Ramos (cell line): ENCODE measurements around the gene TANGO2.

Experiments
- in situ Hi-C: fragments of 300-500 bp; cut with MboI; formaldehyde crosslinking; loops from one replicate; pipeline ENCODE4 v1.14.3; 2022; ENCODE audit warnings: low sequenced_read_pairs; ENCODE audit not compliant: unreplicated experiment

Gene TANGO2

GRCh38 chr22:20083157-20083890 is 62.4 kb downstream of the TANGO2 start:
- in situ Hi-C loops, result no loop called here

- in situ Hi-C loops, result no loop called here
Observed at GRCh38 chr22:20083891-20084546, 63.1 kb downstream of the TANGO2 start.

DNA sequence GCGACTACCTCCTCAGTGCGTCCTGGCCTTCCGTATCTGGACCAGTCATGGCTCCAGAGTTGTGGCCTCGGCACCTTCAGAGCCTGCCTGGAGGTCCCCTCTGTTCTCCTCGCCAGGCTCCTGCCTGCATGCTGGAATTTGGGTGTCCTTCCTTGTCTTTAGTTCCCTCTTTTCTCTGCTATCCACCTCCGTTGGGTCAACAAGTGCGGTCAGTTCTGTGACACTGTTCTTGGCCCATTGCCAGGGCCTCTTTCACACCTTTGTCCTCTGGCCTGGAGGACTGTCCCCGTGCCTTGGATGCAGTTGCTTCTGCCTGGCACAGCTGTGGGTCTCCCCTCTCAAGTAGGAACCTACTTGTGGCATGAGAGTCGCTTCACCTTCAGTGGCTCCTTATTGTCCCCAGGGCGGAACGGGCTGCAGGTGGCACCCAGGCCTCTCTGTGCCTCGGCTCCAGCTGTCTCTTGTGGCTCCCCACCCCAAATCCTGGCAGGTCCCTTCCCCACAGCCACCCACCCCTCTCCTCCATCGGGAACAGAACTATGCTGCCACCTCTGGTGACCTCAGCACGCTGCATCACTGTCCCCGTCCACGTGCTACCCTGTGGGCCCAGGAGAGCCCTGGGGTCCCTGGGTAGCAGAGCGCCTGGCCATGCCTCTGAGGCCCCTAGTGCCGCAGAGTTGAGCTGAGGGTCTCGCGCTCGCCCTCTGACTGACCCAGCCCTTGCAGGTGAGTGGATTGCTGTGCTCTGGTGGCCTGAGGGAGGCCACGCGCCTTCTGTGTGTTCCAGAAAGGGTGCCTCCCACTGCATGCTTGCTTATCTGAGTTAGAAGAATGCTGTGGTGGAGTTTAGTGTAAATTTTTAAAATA is 63.9 kb downstream of the TANGO2 start:
- in situ Hi-C loops, result no loop called here

GRCh38 chr22:20085651-20086050 is 64.7 kb downstream of the TANGO2 start:
- in situ Hi-C loops, result no loop called here

- in situ Hi-C loops, result no loop called here
Observed at GRCh38 chr22:20086101-20086599, 65.2 kb downstream of the TANGO2 start.

GRCh38 chr22:20086763-20087162 is 65.9 kb downstream of the TANGO2 start:
- in situ Hi-C loops, result no loop called here

- in situ Hi-C loops, result no loop called here
Observed at GRCh38 chr22:20087319-20088262, 66.7 kb downstream of the TANGO2 start.

- in situ Hi-C loops, result no loop called here
Observed at GRCh38 chr22:20088263-20088648, 67.3 kb downstream of the TANGO2 start.

DNA sequence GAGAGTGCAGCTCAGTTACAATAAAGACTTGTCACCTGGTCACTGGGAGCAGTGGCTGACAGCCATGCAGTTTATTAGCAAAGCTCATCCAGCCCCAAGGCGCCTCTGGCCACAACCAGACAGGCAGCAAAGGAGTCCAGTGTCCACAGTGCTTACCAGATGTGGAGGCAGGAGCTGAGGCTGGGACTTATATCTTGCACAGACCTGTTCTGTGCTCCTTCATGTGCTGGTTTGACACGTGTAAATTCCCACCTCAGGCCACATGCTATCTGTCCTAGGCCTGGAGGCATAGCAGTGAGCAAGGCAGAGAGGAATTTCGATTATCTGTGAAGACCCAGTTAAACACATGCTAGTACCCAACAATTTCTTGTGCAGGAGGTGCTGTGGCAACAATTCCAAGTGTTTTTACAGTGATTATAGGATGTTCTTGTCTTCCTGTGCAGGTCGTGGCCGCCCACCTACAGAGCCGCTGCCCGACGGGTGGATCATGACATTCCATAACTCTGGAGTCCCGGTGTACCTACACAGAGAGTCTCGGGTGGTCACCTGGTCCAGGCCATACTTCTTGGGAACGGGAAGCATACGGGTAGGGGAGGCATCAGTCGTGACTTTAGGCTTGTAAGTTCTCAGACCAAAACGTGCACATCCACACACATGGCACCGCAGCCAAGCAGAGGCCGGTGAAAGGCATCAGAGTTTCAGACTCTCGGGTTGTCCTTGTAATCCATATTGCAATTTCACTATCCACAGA is 68.5 kb downstream of the TANGO2 start:
- in situ Hi-C loops, result no loop called here

DNA sequence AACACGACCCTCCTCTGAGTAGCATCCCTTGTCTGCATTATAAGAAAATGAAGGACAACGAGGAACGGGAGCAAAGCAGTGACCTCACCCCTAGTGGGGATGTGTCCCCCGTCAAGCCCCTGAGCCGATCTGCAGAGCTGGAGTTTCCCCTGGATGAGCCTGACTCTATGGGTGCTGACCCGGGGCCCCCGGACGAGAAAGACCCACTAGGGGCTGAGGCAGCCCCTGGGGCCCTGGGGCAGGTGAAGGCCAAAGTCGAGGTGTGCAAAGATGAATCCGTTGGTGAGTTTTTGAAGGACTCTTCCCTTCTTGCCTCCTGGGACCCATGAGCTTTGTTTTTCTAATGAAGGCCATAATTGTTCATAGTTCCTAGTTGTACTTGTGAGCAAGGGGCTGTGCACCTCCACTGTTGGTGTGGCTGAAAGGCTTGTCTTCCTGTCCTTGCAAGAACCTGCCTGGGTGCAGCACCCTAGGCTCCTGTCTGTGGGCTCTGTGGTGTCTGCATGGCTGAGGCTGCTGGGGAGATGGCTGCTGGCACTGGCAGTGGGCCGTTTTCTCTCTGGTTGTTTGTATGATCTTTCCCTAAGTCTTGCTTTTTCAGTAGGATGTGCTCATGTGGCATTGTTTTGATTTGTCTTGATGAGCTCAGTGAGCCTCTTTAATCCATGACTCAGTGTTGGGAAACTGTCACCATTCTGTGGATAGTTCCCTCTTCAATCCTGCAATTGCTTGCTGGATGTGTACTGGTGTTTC is 69.2 kb downstream of the TANGO2 start:
- in situ Hi-C loops, result no loop called here

DNA sequence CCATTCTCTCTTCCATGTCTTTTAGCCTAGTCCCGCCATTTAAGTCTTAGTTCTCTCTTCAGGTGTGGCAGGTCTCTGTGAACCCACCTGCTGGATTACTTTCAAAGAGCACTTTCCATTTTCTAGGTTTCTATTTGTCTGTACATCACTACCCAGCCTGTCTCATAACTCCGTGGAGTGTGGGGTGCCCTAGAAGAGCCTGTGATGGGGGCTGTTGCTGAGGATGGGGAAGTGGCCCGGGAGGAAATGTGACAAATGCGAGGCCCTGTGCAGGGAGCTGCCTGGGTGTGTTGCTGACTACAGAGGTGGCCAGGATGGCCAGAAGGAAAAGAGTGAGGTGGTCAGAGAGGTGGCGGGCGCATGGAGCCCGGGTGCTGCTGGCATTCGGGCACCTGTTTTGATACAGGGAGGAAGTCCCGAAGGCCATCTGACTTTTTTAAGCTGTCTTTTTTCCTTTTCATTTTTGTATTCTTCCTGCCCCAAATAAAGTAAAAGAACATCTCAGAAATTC is 69.9 kb downstream of the TANGO2 start:
- in situ Hi-C loops, result no loop called here

- in situ Hi-C loops, result no loop called here
Observed at GRCh38 chr22:20091690-20092476, 71.0 kb downstream of the TANGO2 start.

GRCh38 chr22:20092477-20092854 is 71.6 kb downstream of the TANGO2 start:
- in situ Hi-C loops, result no loop called here

DNA sequence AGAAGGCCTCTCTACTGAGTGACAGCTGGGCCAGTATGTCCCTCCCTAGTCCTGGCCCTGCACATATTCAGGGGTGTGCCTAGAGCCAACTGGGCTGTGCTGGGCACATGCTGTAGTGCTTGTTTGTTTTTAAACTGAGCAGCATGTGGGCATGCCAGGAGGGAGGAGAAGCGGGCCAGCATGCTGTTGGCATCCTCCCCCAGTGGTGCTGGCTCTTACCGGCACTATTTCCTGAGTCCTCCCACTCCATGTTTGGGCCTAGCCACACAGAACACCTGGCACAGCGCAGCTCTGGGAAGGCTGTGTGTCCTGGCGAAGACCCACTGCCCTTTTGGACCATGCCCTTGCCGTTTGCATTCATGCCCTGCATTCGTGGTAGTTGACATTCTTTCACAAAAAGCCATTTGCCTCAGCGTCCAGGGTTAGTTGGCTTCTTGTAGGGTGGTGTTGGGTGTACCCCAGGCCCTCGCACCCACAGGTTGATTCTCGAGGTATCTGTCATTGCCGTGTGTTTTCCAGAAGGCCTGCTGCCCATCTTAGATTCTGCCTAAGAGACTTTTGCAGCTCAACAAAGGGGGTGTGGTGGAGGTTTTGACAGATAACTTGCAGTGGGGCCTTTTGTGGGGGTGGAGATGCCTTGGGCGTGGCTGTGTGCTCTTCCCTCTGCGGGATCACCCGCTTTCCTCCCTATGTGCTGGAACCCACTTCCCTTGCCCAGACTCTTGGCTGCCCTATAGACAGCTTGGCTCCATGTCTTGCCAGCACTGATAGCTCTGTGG is 72.7 kb downstream of the TANGO2 start:
- in situ Hi-C loops, result no loop called here

DNA sequence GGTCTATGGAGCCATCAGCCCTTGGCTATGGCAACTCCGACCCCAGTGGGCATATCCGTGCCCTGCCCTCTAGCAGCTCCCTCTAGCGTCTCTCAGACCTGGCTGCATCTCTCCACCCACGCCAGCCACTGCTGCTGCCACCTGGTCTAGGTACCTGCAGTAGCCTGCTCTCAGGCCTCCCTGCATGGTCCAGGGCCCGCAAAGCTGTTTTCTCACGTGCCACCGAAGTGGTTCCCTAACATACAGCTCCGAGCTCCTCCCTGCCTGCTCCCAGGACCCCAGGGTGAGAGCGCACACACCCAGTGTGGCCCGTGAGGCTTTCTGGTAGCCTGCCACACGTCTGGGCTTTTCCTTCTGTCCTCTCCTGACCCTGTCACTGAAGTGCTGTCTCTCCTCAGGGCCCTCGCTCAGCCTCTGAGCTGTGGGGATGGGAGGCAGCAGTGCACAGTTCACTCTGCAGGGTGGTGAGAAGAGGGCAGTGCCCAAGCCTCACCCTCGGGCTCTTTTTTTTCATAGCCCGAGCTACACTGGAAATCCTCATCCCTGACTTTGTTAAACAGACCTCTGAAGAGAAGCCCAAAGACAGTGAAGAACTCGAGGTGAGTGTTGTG is 73.4 kb downstream of the TANGO2 start:
- in situ Hi-C loops, result no loop called here

GRCh38 chr22:20095521-20095920 is 74.6 kb downstream of the TANGO2 start:
- in situ Hi-C loops, result no loop called here
